GM23338 (cell line): ENCODE data around the gene VMP1. TPM values are rescaled to one million over a fixed set of nuclear protein-coding genes. Genes with fewer than 3 reads are reported as not detected.

Experiments used
- ATAC-seq: fragments of 200-7000 bp; cut with Tn5 transposase; 3 replicates; pipeline ENCODE4 v1.9.1; 2020
- DNase-seq: peaks from one replicate; pipeline ENCODE4 v3.0.0-alpha.2; 2015; ENCODE audit warnings: low spot score
- H2AFZ ChIP-seq: fragments of 200-600 bp; sonication (generic); 2 replicates; pipeline ENCODE4 v1.8.0; 2016; ENCODE audit warnings: antibody characterized with exemption, mild to moderate bottlenecking, moderate library complexity
- H3F3A ChIP-seq: fragments of 200-600 bp; sonication (generic); replicated peaks from 2 replicates; pipeline ENCODE4 v1.8.0; 2017; ENCODE audit warnings: antibody characterized with exemption, mixed run types, low read depth
- H3K27ac ChIP-seq: fragments of 200-600 bp; sonication (generic); 2 replicates; pipeline ENCODE4 v1.6.1; 2016; ENCODE audit warnings: low read depth
- H3K27me3 ChIP-seq: fragments of 200-600 bp; sonication (generic); 2 replicates; pipeline ENCODE4 v1.8.0; 2016; ENCODE audit warnings: mild to moderate bottlenecking, mixed run types, moderate library complexity; ENCODE audit not compliant: insufficient read depth
- H3K36me3 ChIP-seq: fragments of 200-600 bp; sonication (generic); 2 replicates; pipeline ENCODE4 v1.8.0; 2016; ENCODE audit warnings: mild to moderate bottlenecking; ENCODE audit not compliant: insufficient read depth
- H3K4me1 ChIP-seq: fragments of 200-600 bp; sonication (generic); 2 replicates; pipeline ENCODE4 v1.8.0; 2016; ENCODE audit warnings: mild to moderate bottlenecking, moderate library complexity; ENCODE audit not compliant: insufficient read depth
- H3K4me2 ChIP-seq: fragments of 200-600 bp; sonication (generic); 2 replicates; pipeline ENCODE4 v1.7.1; 2017; ENCODE audit warnings: mixed run types
- H3K4me3 ChIP-seq: fragments of 200-600 bp; sonication (generic); 2 replicates; pipeline ENCODE4 v1.6.1; 2016; ENCODE audit warnings: mixed run types
- H3K79me2 ChIP-seq: fragments of 200-600 bp; sonication (generic); replicated peaks from 2 replicates; pipeline ENCODE4 v1.8.0; 2017; ENCODE audit warnings: mild to moderate bottlenecking; ENCODE audit not compliant: insufficient read depth
- H3K9me2 ChIP-seq: fragments of 200-600 bp; sonication (generic); 2 replicates; pipeline ENCODE4 v1.8.0; 2017; ENCODE audit not compliant: insufficient read depth
- H4K20me1 ChIP-seq: fragments of 200-600 bp; sonication (generic); replicated peaks from 2 replicates; pipeline ENCODE4 v1.8.0; 2017; ENCODE audit warnings: mild to moderate bottlenecking; ENCODE audit not compliant: insufficient read depth
- H3K27ac Mint-ChIP-seq: 2 replicates; pipeline ENCODE4 v1.8.0; 2020; ENCODE audit warnings: inconsistent platforms, mild to moderate bottlenecking, moderate library complexity, mixed read lengths
- H3K27me3 Mint-ChIP-seq: 3 replicates; pipeline ENCODE4 v1.8.0; 2022; ENCODE audit warnings: low read depth, mild to moderate bottlenecking, moderate library complexity, mixed read lengths, inconsistent platforms; ENCODE audit not compliant: insufficient read depth, poor library complexity
- H3K36me3 Mint-ChIP-seq: 3 replicates; pipeline ENCODE4 v1.8.0; 2021; ENCODE audit warnings: low read depth, mild to moderate bottlenecking, inconsistent platforms, moderate library complexity, mixed read lengths
- H3K4me1 Mint-ChIP-seq: 3 replicates; pipeline ENCODE4 v1.8.0; 2020; ENCODE audit warnings: mild to moderate bottlenecking, inconsistent platforms, mixed read lengths
- H3K4me3 Mint-ChIP-seq: 3 replicates; pipeline ENCODE4 v1.8.0; 2021; ENCODE audit warnings: moderate library complexity, mild to moderate bottlenecking, inconsistent platforms, mixed read lengths
- H3K9me3 Mint-ChIP-seq: 3 replicates; pipeline ENCODE4 v1.8.0; 2020; ENCODE audit warnings: moderate library complexity, mild to moderate bottlenecking, inconsistent platforms, mixed read lengths
- CREB1 ChIP-seq: fragments of 250-450 bp; sonication (Bioruptor Pico); IDR thresholded peaks from 2 replicates; pipeline ENCODE4 v1.5.0; 2020; ENCODE audit warnings: low read depth, mild to moderate bottlenecking, moderate library complexity
- EZH2 ChIP-seq: fragments of 200-600 bp; sonication (generic); IDR thresholded peaks from one replicate; pipeline ENCODE4 v1.8.0; 2017; ENCODE audit warnings: antibody characterized with exemption, mild to moderate bottlenecking, low read depth; ENCODE audit not compliant: unreplicated experiment
- JUNB ChIP-seq: IDR thresholded peaks from one replicate; pipeline ENCODE4 v1.6.1; 2016; ENCODE audit warnings: antibody characterized with exemption; ENCODE audit not compliant: unreplicated experiment
- NANOG ChIP-seq: IDR thresholded peaks from 2 replicates; pipeline ENCODE4 v1.6.1; 2016; ENCODE audit warnings: antibody characterized with exemption, borderline replicate concordance
- POLR2AphosphoS5 ChIP-seq: IDR thresholded peaks from 2 replicates; pipeline ENCODE4 v1.6.1; 2016; ENCODE audit warnings: antibody characterized with exemption, low read depth
- ZNF331 ChIP-seq: fragments of 250-450 bp; sonication (Bioruptor Pico); IDR thresholded peaks from 2 replicates; pipeline ENCODE4 v1.5.0; 2020; ENCODE audit warnings: low read depth, mild to moderate bottlenecking, moderate library complexity
- polyA plus RNA-seq: library from polyadenylated mRNA; unstranded; fragments of >200 nt; fragmentation: Nextera tagmentation; extraction: Ambion mirVana; gene quantifications from 2 replicates; pipeline ENCODE4 v1.2.1, GENCODE V29; 2016
- total RNA-seq: library from RNA; depleted of rRNA; stranded (reverse); fragments of >200 nt; shearing (Covaris generic); gene quantifications from 2 replicates; pipeline ENCODE4 v1.2.3, GENCODE V29; 2014
- TF ChIP-seq, protein P1 (sequence below): IDR thresholded peaks from 2 replicates; pipeline ENCODE4 v1.6.1; 2016; ENCODE audit warnings: antibody characterized with exemption
- TF ChIP-seq, protein P2 (sequence below), 2 experiments: fragments of 200-600 bp in 1 of 2; sonication (generic) in 1 of 2; conservative IDR thresholded peaks; 2 replicates each; pipeline versions ENCODE4 v1.5.1 to v1.6.1; 2016 to 2017; ENCODE audit warnings: antibody characterized with exemption in 2 of 2, low read depth in 2 of 2, mild to moderate bottlenecking in 2 of 2, moderate library complexity in 1 of 2
- TF ChIP-seq, protein P3 (sequence below): IDR thresholded peaks from one replicate; pipeline ENCODE4 v1.6.1; 2018; ENCODE audit warnings: antibody characterized with exemption; ENCODE audit not compliant: unreplicated experiment

The VMP1 gene
- total and polyA plus RNA-seq, 2 experiments from 2014 or later, result 70.1 to 112 TPM

DNA sequence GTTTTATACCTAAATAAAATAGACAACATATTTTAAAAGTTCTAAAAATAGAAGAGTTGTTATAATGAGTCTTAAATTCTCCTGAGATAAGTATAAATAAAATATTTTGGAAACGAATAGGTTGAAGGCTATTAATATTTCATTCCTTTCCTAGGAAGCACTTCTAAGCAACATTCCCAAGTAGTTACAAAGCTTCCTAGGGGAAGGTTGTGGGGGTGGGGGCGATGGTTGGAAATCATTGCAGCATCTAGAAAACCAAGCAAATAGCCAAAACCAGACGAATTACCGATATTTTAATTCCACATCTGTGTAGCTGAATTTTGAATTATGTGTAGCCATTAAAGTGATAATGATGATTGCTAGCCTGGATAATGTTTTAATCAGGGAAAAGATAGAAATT is 27.1 kb upstream of the VMP1 start:
- Mint-ChIP-seq H3K27ac (no peak overlapping the region), H3K4me3 (no peak overlapping the region), H3K9me3 (no peaks in the 10 kb centered on the region), H3K27me3 (no peaks in the 10 kb centered on the region), H3K4me1 (no peaks in the 10 kb centered on the region), H3K36me3 (peaks cover 85% of the 10 kb centered on the region)
- no peaks in the 10 kb centered on the region; the same call in 1 of the 2 replicates for H3K79me2 ChIP-seq
- H3K36me3 ChIP-seq, result peaks cover 72% of the 10 kb centered on the region
- ATAC-seq (no peak), DNase-seq (no peak)
- H3K27me3 ChIP-seq, result no peaks in the 10 kb centered on the region
- H3F3A ChIP-seq, result peaks cover 3% of the 10 kb centered on the region; the same call in 1 of the 2 replicates
- H3K9me2 ChIP-seq, result no peaks in the 10 kb centered on the region
- H2AFZ ChIP-seq, result no peak overlapping the region
- H3K4me2 ChIP-seq, result no peak overlapping the region
- H3K4me3 ChIP-seq, result no peak overlapping the region
- H3K27ac ChIP-seq, result no peak overlapping the region
- peaks cover 6% of the 10 kb centered on the region; the same call in 1 of the 2 replicates for H4K20me1 ChIP-seq
- H3K4me1 ChIP-seq, result no peaks in the 10 kb centered on the region
- TF ChIP-seq NANOG (no peak), CREB1 (no peak), JUNB (no peak)
- TF ChIP-seq, protein P1, sequence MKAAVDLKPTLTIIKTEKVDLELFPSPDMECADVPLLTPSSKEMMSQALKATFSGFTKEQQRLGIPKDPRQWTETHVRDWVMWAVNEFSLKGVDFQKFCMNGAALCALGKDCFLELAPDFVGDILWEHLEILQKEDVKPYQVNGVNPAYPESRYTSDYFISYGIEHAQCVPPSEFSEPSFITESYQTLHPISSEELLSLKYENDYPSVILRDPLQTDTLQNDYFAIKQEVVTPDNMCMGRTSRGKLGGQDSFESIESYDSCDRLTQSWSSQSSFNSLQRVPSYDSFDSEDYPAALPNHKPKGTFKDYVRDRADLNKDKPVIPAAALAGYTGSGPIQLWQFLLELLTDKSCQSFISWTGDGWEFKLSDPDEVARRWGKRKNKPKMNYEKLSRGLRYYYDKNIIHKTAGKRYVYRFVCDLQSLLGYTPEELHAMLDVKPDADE, result no peak

DNA sequence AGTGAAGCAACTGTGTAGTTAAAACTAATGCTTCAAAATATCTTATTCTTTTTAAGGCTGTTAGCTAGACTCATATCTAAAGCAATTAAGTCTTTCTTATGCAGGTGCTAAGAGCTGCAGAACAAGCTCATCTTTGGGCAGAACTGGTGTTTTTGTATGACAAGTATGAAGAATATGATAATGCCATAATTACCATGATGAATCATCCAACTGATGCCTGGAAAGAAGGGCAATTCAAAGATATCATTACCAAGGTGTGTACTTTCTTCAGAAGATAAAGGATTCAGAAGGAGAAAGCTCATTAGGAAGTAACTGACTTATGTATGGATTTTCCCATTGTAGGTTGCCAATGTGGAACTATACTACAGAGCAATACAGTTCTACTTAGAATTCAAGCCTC is 24.2 kb upstream of the VMP1 start:
- no peak overlapping the region for H3K27ac Mint-ChIP-seq
- no peaks in the 10 kb centered on the region for H3K27me3 ChIP-seq
- H3K4me2 ChIP-seq, result no peak overlapping the region
- peaks cover 19% of the 10 kb centered on the region for H3K79me2 ChIP-seq
- no peak overlapping the region for H3K4me3 Mint-ChIP-seq
- no peaks in the 10 kb centered on the region for H3K9me2 ChIP-seq
- no peak overlapping the region for H2AFZ ChIP-seq
- no peak for ATAC-seq
- H3K36me3 ChIP-seq, result peaks cover 70% of the 10 kb centered on the region
- H3K9me3 Mint-ChIP-seq, result no peaks in the 10 kb centered on the region
- H3K36me3 Mint-ChIP-seq, result peaks cover 83% of the 10 kb centered on the region
- H3K4me3 ChIP-seq, result no peak overlapping the region
- H3K4me1 ChIP-seq, result no peaks in the 10 kb centered on the region
- no peaks in the 10 kb centered on the region for H3K27me3 Mint-ChIP-seq
- peaks cover 6% of the 10 kb centered on the region; the same call in 1 of the 2 replicates for H4K20me1 ChIP-seq
- DNase-seq, result no peak
- peaks cover 6% of the 10 kb centered on the region; the same call in 1 of the 2 replicates for H3F3A ChIP-seq
- no peaks in the 10 kb centered on the region for H3K4me1 Mint-ChIP-seq
- H3K27ac ChIP-seq, result no peak overlapping the region
- TF ChIP-seq, protein P2, sequence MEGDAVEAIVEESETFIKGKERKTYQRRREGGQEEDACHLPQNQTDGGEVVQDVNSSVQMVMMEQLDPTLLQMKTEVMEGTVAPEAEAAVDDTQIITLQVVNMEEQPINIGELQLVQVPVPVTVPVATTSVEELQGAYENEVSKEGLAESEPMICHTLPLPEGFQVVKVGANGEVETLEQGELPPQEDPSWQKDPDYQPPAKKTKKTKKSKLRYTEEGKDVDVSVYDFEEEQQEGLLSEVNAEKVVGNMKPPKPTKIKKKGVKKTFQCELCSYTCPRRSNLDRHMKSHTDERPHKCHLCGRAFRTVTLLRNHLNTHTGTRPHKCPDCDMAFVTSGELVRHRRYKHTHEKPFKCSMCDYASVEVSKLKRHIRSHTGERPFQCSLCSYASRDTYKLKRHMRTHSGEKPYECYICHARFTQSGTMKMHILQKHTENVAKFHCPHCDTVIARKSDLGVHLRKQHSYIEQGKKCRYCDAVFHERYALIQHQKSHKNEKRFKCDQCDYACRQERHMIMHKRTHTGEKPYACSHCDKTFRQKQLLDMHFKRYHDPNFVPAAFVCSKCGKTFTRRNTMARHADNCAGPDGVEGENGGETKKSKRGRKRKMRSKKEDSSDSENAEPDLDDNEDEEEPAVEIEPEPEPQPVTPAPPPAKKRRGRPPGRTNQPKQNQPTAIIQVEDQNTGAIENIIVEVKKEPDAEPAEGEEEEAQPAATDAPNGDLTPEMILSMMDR (conservative IDR thresholded peaks at IDR 0.05; ENCODE audit: low read depth in 2 of 2), result no peak
- TF ChIP-seq, protein P3, sequence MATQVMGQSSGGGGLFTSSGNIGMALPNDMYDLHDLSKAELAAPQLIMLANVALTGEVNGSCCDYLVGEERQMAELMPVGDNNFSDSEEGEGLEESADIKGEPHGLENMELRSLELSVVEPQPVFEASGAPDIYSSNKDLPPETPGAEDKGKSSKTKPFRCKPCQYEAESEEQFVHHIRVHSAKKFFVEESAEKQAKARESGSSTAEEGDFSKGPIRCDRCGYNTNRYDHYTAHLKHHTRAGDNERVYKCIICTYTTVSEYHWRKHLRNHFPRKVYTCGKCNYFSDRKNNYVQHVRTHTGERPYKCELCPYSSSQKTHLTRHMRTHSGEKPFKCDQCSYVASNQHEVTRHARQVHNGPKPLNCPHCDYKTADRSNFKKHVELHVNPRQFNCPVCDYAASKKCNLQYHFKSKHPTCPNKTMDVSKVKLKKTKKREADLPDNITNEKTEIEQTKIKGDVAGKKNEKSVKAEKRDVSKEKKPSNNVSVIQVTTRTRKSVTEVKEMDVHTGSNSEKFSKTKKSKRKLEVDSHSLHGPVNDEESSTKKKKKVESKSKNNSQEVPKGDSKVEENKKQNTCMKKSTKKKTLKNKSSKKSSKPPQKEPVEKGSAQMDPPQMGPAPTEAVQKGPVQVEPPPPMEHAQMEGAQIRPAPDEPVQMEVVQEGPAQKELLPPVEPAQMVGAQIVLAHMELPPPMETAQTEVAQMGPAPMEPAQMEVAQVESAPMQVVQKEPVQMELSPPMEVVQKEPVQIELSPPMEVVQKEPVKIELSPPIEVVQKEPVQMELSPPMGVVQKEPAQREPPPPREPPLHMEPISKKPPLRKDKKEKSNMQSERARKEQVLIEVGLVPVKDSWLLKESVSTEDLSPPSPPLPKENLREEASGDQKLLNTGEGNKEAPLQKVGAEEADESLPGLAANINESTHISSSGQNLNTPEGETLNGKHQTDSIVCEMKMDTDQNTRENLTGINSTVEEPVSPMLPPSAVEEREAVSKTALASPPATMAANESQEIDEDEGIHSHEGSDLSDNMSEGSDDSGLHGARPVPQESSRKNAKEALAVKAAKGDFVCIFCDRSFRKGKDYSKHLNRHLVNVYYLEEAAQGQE, result no peak
- TF ChIP-seq POLR2AphosphoS5, result no peak
- TF ChIP-seq ZNF331 (CRISPR knock-in tag), result no peak
- no peak for TF ChIP-seq CREB1
- no peak for TF ChIP-seq NANOG
- TF ChIP-seq EZH2, result no peak
